Choroid plexus epithelial cell (primary cell): ENCODE measurements around the gene OR51V1.
"Not testable (repeated sequence)": the region's sequence is repeated elsewhere in the genome, so short reads cannot be mapped to it uniquely, and the experiment has no call there.

ENCODE experiments used
- DNase-seq: peaks from one replicate; pipeline ENCODE4 v3.0.0-alpha.2; 2010; ENCODE audit warnings: low read depth
- H3K4me3 ChIP-seq: 2 replicates; pipeline ENCODE4 v1.5.1; 2011; ENCODE audit warnings: low read depth, mild to moderate bottlenecking, control low read depth, low read length, moderate library complexity
- TF ChIP-seq, protein P1 (sequence below): conservative IDR thresholded peaks from 2 replicates; pipeline ENCODE4 v1.5.1; 2011; ENCODE audit warnings: low read depth, mild to moderate bottlenecking, control low read depth, inconsistent platforms, low read length, moderate library complexity

OR51V1 gene

DNA sequence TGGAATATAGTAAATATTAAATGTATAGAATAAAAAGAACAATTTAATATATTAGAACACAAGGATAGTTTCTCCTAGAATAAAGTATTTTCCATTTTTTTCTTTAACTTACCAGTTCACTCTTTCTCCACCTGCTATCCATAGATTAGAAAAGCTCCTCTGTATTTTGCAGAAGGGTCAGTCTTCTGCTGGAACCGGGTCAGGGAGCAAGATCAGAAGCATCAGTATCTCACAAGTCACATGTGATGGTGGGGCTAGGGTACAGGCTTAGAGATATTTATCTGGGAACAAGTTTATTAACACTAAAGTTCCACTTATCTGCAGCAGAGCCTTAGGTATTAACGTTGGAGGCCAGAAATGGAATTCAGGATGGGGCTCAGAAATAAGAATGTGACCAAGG lies 28.6 kb downstream of the OR51V1 start:
- TF ChIP-seq, protein P1, sequence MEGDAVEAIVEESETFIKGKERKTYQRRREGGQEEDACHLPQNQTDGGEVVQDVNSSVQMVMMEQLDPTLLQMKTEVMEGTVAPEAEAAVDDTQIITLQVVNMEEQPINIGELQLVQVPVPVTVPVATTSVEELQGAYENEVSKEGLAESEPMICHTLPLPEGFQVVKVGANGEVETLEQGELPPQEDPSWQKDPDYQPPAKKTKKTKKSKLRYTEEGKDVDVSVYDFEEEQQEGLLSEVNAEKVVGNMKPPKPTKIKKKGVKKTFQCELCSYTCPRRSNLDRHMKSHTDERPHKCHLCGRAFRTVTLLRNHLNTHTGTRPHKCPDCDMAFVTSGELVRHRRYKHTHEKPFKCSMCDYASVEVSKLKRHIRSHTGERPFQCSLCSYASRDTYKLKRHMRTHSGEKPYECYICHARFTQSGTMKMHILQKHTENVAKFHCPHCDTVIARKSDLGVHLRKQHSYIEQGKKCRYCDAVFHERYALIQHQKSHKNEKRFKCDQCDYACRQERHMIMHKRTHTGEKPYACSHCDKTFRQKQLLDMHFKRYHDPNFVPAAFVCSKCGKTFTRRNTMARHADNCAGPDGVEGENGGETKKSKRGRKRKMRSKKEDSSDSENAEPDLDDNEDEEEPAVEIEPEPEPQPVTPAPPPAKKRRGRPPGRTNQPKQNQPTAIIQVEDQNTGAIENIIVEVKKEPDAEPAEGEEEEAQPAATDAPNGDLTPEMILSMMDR: no peak
- H3K4me3 ChIP-seq: no peak overlapping the region
- no peak for DNase-seq

DNA sequence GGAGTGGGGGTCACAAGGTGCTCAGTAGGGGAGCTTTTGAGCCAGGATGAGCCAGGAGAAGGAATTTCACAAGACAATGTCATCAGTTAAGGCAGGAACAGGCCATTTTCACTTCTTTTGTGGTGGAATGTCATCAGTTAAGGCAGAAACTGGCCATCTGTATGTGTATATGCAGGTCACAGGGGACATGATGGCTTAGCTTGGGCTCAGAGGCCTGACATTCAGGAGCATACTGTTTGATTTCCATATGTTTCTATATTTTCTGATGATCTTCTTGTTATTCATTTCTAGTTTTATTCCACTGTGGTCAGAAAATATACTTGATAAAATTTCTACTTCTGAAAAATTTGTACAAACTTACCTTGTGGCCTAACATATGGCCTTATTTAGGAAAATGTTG lies 34.6 kb downstream of the OR51V1 start:
- not testable (repeated sequence) for DNase-seq, H3K4me3 ChIP-seq

DNA sequence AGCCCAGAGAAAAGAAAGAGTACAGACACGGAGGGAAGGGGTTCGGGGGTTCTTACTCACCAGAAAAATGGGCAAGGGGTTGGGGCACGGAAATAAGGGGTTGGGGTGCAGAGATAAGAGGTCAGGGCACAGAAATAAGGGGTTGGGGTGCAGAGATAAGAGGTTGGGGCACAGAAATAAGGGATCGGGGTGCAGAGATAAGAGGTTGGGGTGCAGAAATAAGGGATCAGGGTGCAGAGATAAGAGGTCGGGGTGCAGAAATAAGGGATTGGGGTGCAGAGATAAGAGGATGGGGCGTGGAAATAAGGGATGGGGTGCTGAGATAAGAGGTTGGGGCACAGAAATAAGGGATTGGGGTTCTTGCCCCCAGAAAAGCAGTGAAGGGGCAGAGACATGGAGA lies 35.7 kb downstream of the OR51V1 start:
- H3K4me3 ChIP-seq, DNase-seq: not testable (repeated sequence)

DNA sequence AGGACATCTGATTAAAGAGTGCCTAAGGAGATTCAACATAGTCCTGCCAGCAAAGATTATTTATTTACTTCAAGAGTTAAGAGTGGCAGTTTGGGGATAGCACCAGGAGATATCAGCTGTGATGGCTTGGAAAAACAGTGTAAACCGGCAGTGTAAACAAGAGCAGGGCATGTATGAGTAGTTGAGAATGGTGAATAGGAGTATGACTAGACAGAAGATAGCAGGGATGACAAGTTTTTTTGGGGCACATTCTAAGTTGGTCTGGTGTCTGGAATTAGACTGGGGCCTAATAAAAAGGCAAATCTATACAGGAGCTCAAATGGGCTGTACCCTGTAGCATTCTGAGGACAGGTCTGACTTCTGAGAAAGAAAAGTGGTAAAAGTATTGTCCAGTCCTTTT lies 39.4 kb downstream of the OR51V1 start:
- H3K4me3 ChIP-seq, DNase-seq: not testable (repeated sequence)

DNA sequence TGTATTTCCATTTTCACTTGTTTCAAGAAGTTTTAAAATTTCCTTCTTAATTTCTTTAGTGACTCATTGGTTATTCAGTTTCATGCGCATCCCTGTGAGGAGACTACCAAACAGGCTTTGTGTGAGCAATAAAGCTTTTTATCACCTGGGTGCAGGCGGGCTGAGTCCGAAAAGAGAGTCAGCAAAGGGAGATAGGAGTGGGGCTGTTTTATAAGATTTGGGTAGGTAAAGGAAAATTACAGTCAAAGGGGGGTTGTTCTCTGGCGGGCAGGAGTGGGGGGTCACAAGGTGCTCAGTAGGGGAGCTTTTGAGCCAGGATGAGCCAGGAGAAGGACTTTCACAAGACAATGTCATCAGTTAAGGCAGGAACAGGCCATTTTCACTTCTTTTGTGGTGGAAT lies 40.3 kb downstream of the OR51V1 start:
- DNase-seq: not testable (repeated sequence)

DNA sequence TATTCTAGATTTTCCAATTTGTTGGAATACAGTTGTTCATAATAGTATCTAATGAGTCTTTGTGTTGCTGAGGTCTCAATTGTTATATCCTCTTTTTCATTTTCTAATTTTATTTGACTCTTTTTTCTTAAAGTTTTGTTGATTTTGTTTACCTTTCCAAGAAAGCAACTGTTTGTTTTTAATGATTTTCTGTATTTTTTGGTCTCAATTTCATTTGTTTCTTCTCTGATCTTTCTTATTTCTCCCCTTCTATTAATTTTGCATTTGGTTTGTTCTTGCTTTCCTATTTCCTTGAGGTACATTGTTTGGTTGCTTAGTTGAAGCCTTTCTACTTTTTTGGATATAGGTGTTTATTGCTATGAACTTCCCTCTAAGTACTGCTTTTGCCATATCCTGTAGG lies 40.7 kb downstream of the OR51V1 start:
- TF ChIP-seq, protein P1: no peak
- no peak for DNase-seq
- H3K4me3 ChIP-seq: no peak overlapping the region

More for the DNA sequence above, 40.3 kb downstream of the OR51V1 start:
- not testable (repeated sequence) for H3K4me3 ChIP-seq

DNA sequence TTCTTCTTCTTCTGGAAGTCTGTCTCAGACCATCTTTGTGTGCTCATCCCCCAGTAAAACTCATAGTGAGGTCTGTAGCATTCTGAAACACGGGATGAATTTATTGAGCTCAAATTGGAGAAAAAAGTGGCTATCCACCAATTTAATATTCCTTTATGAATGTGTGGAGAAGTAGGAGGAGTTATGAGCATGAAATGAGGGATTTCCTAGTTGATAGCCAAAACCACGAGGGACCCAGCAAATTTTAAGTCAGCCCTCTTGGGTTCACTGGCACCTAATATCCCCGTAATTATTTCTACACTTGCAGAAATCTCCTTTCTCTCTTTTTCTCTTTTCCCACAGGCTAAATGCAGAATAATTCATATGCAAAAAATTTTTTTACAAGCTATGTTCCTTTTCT lies 45.8 kb downstream of the OR51V1 start, which contains the start of gene OR52A1:
Gene OR52A1 (minus strand): TSS at position 101 of the 400 bp plus-strand sequence. CDS start 2,388 bp downstream, outside the sequence.
- H3K4me3 ChIP-seq: no peak within 1 kb of the TSS
- no peak for DNase-seq
- TF ChIP-seq, protein P1: no peak

DNA sequence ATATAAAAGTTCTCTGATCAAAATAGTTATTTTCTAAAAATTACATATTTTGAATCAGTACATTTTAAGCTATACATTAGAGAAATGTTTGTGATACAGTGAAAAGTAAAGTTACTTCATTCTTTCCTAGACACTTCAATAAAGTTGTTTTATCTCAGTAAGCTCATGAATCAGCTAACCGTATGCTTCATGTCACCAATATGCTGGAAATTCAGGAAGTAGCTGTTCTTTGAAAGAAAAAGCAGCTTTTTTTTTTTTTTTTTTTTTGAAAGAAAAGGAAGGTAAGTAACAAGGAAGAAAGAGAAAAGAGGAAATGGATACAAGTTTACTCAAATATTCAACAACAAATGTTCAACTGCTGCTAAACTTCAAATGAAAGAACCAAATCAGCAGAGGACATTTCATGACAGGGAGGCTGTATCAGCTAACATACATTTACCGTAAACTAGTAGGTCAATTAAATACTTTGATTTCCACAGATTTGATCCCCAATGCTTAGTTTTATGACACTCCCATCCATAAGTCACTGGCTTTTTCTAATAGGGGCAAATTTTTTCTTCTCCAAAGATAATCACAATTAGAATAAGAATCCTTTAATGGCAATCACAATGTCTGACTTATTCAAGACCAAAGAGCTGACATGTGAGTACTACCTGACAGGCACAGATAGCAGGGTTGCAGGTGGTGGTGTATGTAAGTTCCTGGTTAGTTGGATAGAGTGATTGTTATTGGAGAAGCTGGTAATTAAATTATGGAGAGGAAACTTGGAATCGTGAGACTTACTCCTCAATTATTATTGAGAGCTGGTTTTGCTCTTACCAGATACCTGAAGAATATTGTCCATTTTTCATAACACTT lies 46.7 kb downstream of the OR51V1 start:
- no peak overlapping the region for H3K4me3 ChIP-seq
- TF ChIP-seq, protein P1: no peak
- DNase-seq: no peak

DNA sequence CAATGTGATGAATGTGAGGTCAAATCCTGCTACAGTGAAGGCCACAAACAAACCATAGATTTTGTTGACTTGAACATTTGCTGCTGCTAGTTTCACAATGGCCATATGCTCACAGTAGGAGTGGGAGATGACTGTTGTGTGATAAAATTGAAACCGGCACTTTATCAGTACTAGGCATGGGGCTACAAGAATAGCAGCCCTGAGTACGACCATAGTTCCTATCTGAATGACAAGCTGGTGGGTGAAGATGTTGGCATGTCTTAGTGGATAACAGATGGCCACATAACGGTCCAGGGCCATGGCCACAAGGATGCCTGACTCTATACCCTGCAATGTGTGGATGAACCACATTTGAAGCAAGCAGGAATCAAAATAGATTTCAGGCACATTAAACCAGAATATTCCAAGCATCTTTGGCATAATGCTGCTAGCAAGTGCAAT lies 48.7 kb downstream of the OR51V1 start:
- TF ChIP-seq, protein P1: no peak
- no peak for DNase-seq
- no peak overlapping the region for H3K4me3 ChIP-seq
